Activated T-helper 1 cell treated with anti-CD3 and anti-CD28 coated beads, Interleukin-12 subunit alpha, Interleukin-12 subunit beta, Interleukin-2, Interleukin-4 antibody, amounts not matched to agents 30 ng/mL and 10 ng/mL and 1 ng/mL, durations not matched to agents 14 hours and 24 hours and 36 hours (primary cell): ENCODE results near the gene MAU2. TPM values are rescaled to one million over a fixed set of nuclear protein-coding genes. Genes with fewer than 3 reads are reported as not detected.
"Not testable (repeated sequence)": the region's sequence is repeated elsewhere in the genome, so short reads cannot be mapped to it uniquely, and the experiment has no call there.

ENCODE experiments used
- DNase-seq: peaks from one replicate; pipeline ENCODE4 v3.0.0; 2021; ENCODE audit warnings: low spot score
- H3K27ac Mint-ChIP-seq: one replicate; pipeline ENCODE4 v1.8.0; 2021; ENCODE audit warnings: mild to moderate bottlenecking, mixed read lengths
- H3K27me3 Mint-ChIP-seq: one replicate; pipeline ENCODE4 v1.8.0; 2022; ENCODE audit warnings: mild to moderate bottlenecking, moderate library complexity, mixed read lengths; ENCODE audit not compliant: insufficient read depth
- H3K36me3 Mint-ChIP-seq: one replicate; pipeline ENCODE4 v1.8.0; 2021; ENCODE audit warnings: low read depth, mixed read lengths
- H3K4me1 Mint-ChIP-seq: one replicate; pipeline ENCODE4 v1.8.0; 2021; ENCODE audit warnings: low read depth, mixed read lengths
- H3K4me3 Mint-ChIP-seq: one replicate; pipeline ENCODE4 v1.8.0; 2021; ENCODE audit warnings: mild to moderate bottlenecking, moderate library complexity, mixed read lengths
- H3K9me3 Mint-ChIP-seq: one replicate; pipeline ENCODE4 v1.8.0; 2021; ENCODE audit warnings: mixed read lengths
- intact Hi-C: fragments of 100-400 bp; cut with micrococcal nuclease; formaldehyde crosslinking; loops from one replicate; pipeline ENCODE4 v1.15.1; 2024
- total RNA-seq: library from RNA; stranded (reverse); gene quantifications from 2 replicates; pipeline ENCODE4 v1.2.3, GENCODE V29; 2022

MAU2 gene
- total RNA-seq, 1 donor from 2014 or later = 71.4 TPM

- Mint-ChIP-seq H3K36me3 (peaks cover 31% of the 10 kb centered on the region), H3K4me3 (no peak overlapping the region)
- no peak for DNase-seq
These were observed 21.7 kb downstream of the MAU2 start for GRCh38 chr19:19342086-19343015.

GRCh38 chr19:19343016-19343362, 22.4 kb downstream of the MAU2 start:
- Mint-ChIP-seq H3K4me1 (no peaks in the 10 kb centered on the region), H3K4me3 (no peak overlapping the region), H3K36me3 (peaks cover 30% of the 10 kb centered on the region), H3K9me3 (no peaks in the 10 kb centered on the region), H3K27ac (no peak overlapping the region), H3K27me3 (no peaks in the 10 kb centered on the region)
- no peak for DNase-seq
- intact Hi-C loops = no loop called here

More at GRCh38 chr19:19342086-19343015, 21.7 kb downstream of the MAU2 start:
- no peaks in the 10 kb centered on the region for H3K4me1 Mint-ChIP-seq
- no peak overlapping the region for H3K27ac Mint-ChIP-seq
- H3K27me3 Mint-ChIP-seq = no peaks in the 10 kb centered on the region
- intact Hi-C loops = no loop called here
- H3K9me3 Mint-ChIP-seq = no peaks in the 10 kb centered on the region

GRCh38 chr19:19343762-19344161, 23.1 kb downstream of the MAU2 start:
- Mint-ChIP-seq H3K4me3 (no peak overlapping the region), H3K27me3 (no peaks in the 10 kb centered on the region), H3K36me3 (peaks cover 24% of the 10 kb centered on the region), H3K27ac (no peak overlapping the region), H3K4me1 (no peaks in the 10 kb centered on the region), H3K9me3 (no peaks in the 10 kb centered on the region)
- no peak for DNase-seq
- intact Hi-C loops = no loop called here

- Mint-ChIP-seq H3K36me3 (peaks cover 24% of the 10 kb centered on the region), H3K9me3 (no peaks in the 10 kb centered on the region), H3K4me1 (no peaks in the 10 kb centered on the region), H3K27ac (no peak overlapping the region), H3K4me3 (no peak overlapping the region), H3K27me3 (no peaks in the 10 kb centered on the region)
- intact Hi-C loops = no loop called here
- no peak for DNase-seq
These were observed 24.6 kb downstream of the MAU2 start for GRCh38 chr19:19345232-19345631.

- DNase-seq = no peak
- H3K4me1 Mint-ChIP-seq = no peaks in the 10 kb centered on the region
- intact Hi-C loops = no loop called here
- peaks cover 24% of the 10 kb centered on the region for H3K36me3 Mint-ChIP-seq
- H3K27me3 Mint-ChIP-seq = no peaks in the 10 kb centered on the region
- no peak overlapping the region for H3K27ac Mint-ChIP-seq
- no peak overlapping the region for H3K4me3 Mint-ChIP-seq
- no peaks in the 10 kb centered on the region for H3K9me3 Mint-ChIP-seq
These were observed 25.3 kb downstream of the MAU2 start for GRCh38 chr19:19345970-19346369.

GRCh38 chr19:19347401-19348110, 26.9 kb downstream of the MAU2 start:
- Mint-ChIP-seq H3K27ac (no peak overlapping the region), H3K36me3 (peaks cover 28% of the 10 kb centered on the region), H3K4me1 (no peaks in the 10 kb centered on the region), H3K9me3 (no peaks in the 10 kb centered on the region), H3K27me3 (no peaks in the 10 kb centered on the region), H3K4me3 (no peak overlapping the region)
- no peak for DNase-seq
- intact Hi-C loops = no loop called here

GRCh38 chr19:19348266-19348665, 27.6 kb downstream of the MAU2 start:
- DNase-seq = no peak
- Mint-ChIP-seq H3K27me3 (no peaks in the 10 kb centered on the region), H3K9me3 (no peaks in the 10 kb centered on the region), H3K36me3 (peaks cover 30% of the 10 kb centered on the region), H3K4me1 (no peaks in the 10 kb centered on the region), H3K4me3 (no peak overlapping the region), H3K27ac (no peak overlapping the region)
- intact Hi-C loops = no loop called here

GRCh38 chr19:19349365-19349764, 28.7 kb downstream of the MAU2 start:
- Mint-ChIP-seq H3K36me3 (peaks cover 32% of the 10 kb centered on the region), H3K27me3 (no peaks in the 10 kb centered on the region), H3K9me3 (no peaks in the 10 kb centered on the region), H3K4me3 (no peak overlapping the region), H3K27ac (no peak overlapping the region), H3K4me1 (no peaks in the 10 kb centered on the region)
- no peak for DNase-seq
- intact Hi-C loops = no loop called here

GRCh38 chr19:19350756-19351155, 30.1 kb downstream of the MAU2 start:
- H3K27ac Mint-ChIP-seq, DNase-seq, intact Hi-C loops, H3K27me3 Mint-ChIP-seq, H3K4me1 Mint-ChIP-seq, H3K4me3 Mint-ChIP-seq, H3K9me3 Mint-ChIP-seq: not testable (repeated sequence)
- peaks cover 24% of the 10 kb centered on the region for H3K36me3 Mint-ChIP-seq

GRCh38 chr19:19352823-19353222, 32.2 kb downstream of the MAU2 start:
- Mint-ChIP-seq H3K9me3 (no peaks in the 10 kb centered on the region), H3K36me3 (peaks cover 12% of the 10 kb centered on the region), H3K4me3 (no peak overlapping the region), H3K27ac (no peak overlapping the region), H3K4me1 (peaks cover 5% of the 10 kb centered on the region), H3K27me3 (no peaks in the 10 kb centered on the region)
- DNase-seq = no peak
- intact Hi-C loops = no loop called here

- intact Hi-C loops = no loop called here
- H3K4me1 Mint-ChIP-seq = peaks cover 15% of the 10 kb centered on the region
- H3K36me3 Mint-ChIP-seq = peaks cover 16% of the 10 kb centered on the region
- H3K27ac Mint-ChIP-seq = no peak overlapping the region
- H3K27me3 Mint-ChIP-seq = no peaks in the 10 kb centered on the region
- no peak overlapping the region for H3K4me3 Mint-ChIP-seq
- no peaks in the 10 kb centered on the region for H3K9me3 Mint-ChIP-seq
- no peak for DNase-seq
These were observed 33.4 kb downstream of the MAU2 start for GRCh38 chr19:19354007-19354406.

- intact Hi-C loops = no loop called here
- no peak overlapping the region for H3K27ac Mint-ChIP-seq
- no peaks in the 10 kb centered on the region for H3K9me3 Mint-ChIP-seq
- H3K4me1 Mint-ChIP-seq = peaks cover 16% of the 10 kb centered on the region
- H3K4me3 Mint-ChIP-seq = no peak overlapping the region
- DNase-seq = no peak
- no peaks in the 10 kb centered on the region for H3K27me3 Mint-ChIP-seq
- peaks cover 16% of the 10 kb centered on the region for H3K36me3 Mint-ChIP-seq
These were observed 34.3 kb downstream of the MAU2 start for GRCh38 chr19:19354932-19355331.

- H3K4me1 Mint-ChIP-seq = peaks cover 16% of the 10 kb centered on the region
- no peak for DNase-seq
- no peaks in the 10 kb centered on the region for H3K9me3 Mint-ChIP-seq
- H3K27ac Mint-ChIP-seq = no peak overlapping the region
- H3K27me3 Mint-ChIP-seq = no peaks in the 10 kb centered on the region
- H3K4me3 Mint-ChIP-seq = no peak overlapping the region
- intact Hi-C loops = no loop called here
- H3K36me3 Mint-ChIP-seq = peaks cover 16% of the 10 kb centered on the region
These were observed 35.0 kb downstream of the MAU2 start for GRCh38 chr19:19355606-19356139.
